Measurements from ENCODE around the gene CACNA2D3. TPM values are rescaled to one million over a fixed set of nuclear protein-coding genes. Genes with fewer than 3 reads are reported as not detected.

The CACNA2D3 gene
- total RNA-seq, 1 donor from 2014 or later = 3.6 TPM

DNA sequence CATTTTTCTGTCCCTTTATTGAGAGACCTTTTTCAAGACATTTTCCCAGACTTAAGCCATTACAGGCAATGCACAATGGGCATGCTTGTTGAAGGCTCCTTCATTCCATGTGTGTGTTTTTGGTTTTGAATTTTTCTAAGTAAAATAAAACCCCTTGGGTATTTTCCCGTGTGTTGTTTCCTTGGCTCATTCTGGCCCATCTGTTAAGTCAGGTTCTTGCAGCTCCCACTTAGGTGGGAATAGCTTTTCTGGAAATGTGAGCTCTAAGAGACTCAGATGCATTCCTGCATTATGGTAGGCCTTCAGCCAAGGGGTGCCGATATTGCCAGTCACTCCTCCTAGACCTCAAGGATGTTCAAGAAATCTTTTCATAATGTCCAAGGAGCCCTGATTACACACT lies 314.9 kb downstream of the CACNA2D3 start:
- Histone ChIP-seq H3K9me3 (no peaks in the 10 kb centered on the region), H3K27me3 (ENCODE audit: low read depth) (no peaks in the 10 kb centered on the region), H3K27ac (no peak overlapping the region), H3K4me1 (no peaks in the 10 kb centered on the region), H3K4me3 (no peak overlapping the region), H3K36me3 (no peaks in the 10 kb centered on the region)
- TF ChIP-seq, protein P1, sequence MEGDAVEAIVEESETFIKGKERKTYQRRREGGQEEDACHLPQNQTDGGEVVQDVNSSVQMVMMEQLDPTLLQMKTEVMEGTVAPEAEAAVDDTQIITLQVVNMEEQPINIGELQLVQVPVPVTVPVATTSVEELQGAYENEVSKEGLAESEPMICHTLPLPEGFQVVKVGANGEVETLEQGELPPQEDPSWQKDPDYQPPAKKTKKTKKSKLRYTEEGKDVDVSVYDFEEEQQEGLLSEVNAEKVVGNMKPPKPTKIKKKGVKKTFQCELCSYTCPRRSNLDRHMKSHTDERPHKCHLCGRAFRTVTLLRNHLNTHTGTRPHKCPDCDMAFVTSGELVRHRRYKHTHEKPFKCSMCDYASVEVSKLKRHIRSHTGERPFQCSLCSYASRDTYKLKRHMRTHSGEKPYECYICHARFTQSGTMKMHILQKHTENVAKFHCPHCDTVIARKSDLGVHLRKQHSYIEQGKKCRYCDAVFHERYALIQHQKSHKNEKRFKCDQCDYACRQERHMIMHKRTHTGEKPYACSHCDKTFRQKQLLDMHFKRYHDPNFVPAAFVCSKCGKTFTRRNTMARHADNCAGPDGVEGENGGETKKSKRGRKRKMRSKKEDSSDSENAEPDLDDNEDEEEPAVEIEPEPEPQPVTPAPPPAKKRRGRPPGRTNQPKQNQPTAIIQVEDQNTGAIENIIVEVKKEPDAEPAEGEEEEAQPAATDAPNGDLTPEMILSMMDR (IDR thresholded peaks at IDR 0.05) = no peak
- DNase-seq (no peak), ATAC-seq (no peak)
- intact Hi-C loops (cut with DNase I) = no loop called here

DNA sequence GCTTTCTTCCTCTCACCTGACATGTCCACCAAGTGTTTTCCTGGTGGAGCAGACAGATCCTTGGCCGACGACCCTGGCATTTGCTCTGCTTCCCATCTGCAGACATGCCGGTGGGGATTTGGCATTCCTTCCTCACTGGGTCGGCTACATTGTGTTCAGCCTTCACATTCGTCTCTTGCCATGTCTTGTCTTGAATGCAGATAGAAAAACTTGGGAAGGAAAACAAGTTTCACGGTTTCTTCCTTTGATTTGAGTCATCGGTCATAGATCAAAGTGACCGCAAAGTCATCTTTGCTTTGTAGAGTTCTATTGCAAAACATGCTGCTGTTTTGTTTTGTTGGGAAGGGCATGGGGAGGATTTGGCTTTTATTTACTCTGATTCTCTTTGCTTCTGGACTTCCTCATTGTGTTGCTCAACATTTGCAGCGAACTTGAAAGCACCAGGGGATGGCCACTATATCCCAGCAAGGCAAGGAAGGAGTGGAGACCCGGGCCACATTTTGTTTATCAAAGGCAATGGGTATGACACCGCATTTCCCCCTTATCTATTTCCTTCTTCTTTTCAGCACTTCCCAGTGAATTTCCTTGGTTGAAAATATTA lies 321.3 kb downstream of the CACNA2D3 start:
- Histone ChIP-seq H3K36me3 (no peaks in the 10 kb centered on the region), H3K4me1 (no peaks in the 10 kb centered on the region), H3K27ac (no peak overlapping the region), H3K9me3 (no peaks in the 10 kb centered on the region), H3K27me3 (ENCODE audit: low read depth) (no peaks in the 10 kb centered on the region), H3K4me3 (no peak overlapping the region)
- intact Hi-C loops (cut with DNase I) = no loop called here
- no peak for DNase-seq
- TF ChIP-seq, protein P1 (IDR thresholded peaks at IDR 0.05) = no peak
- ATAC-seq = no peak

DNA sequence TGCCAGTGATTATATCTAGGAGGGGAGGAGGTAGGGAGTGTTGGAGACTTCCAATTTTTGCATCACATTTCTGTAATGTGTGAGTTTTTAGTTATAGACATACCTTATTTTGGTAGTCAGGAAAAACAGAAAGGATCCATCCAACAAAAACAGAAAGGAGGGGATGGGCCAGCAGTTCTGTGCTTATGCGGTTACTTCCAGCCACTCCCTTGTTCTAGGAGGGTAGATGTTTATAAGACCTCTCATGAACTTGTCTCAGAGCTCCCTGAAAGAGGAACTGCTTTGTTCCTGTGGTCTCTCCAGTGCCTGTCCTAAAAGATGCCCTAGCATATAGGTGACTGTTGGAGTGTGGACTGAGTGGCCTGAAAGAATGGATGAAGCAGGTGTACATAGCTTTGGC lies 323.3 kb downstream of the CACNA2D3 start:
- intact Hi-C loops (cut with DNase I) = no loop called here
- H3K4me3 ChIP-seq = no peak overlapping the region
- H3K36me3 ChIP-seq = no peaks in the 10 kb centered on the region
- no peak for DNase-seq
- no peaks in the 10 kb centered on the region for H3K4me1 ChIP-seq
- H3K9me3 ChIP-seq = no peaks in the 10 kb centered on the region
- ATAC-seq = no peak
- no peak overlapping the region for H3K27ac ChIP-seq
- TF ChIP-seq, protein P1 (IDR thresholded peaks at IDR 0.05) = no peak
- no peaks in the 10 kb centered on the region for H3K27me3 ChIP-seq (ENCODE audit: low read depth)

- intact Hi-C loops (cut with DNase I) = no loop called here
- TF ChIP-seq, protein P1 (IDR thresholded peaks at IDR 0.05) = no peak
- H3K9me3 ChIP-seq = no peaks in the 10 kb centered on the region
- no peak overlapping the region for H3K4me3 ChIP-seq
- no peaks in the 10 kb centered on the region for H3K27me3 ChIP-seq (ENCODE audit: low read depth)
- H3K27ac ChIP-seq = no peak overlapping the region
- H3K4me1 ChIP-seq = no peaks in the 10 kb centered on the region
- no peaks in the 10 kb centered on the region for H3K36me3 ChIP-seq
- ATAC-seq (no peak), DNase-seq (no peak)
Observed at GRCh38 chr3:54447427-54447826, 325.1 kb downstream of the CACNA2D3 start.

- no peaks in the 10 kb centered on the region for H3K36me3 ChIP-seq
- no peaks in the 10 kb centered on the region for H3K27me3 ChIP-seq (ENCODE audit: low read depth)
- H3K27ac ChIP-seq = no peak overlapping the region
- H3K4me1 ChIP-seq = no peaks in the 10 kb centered on the region
- intact Hi-C loops (cut with DNase I) = no loop called here
- ATAC-seq (no peak), DNase-seq (no peak)
- peaks cover 10% of the 10 kb centered on the region for H3K9me3 ChIP-seq
- no peak overlapping the region for H3K4me3 ChIP-seq
- TF ChIP-seq, protein P1 (IDR thresholded peaks at IDR 0.05) = no peak
Observed at GRCh38 chr3:54454806-54455205, 332.5 kb downstream of the CACNA2D3 start.
